Aorta (tissue), 5 donors: ENCODE results near the gene GRHPR. TPM values are rescaled to one million over a fixed set of nuclear protein-coding genes. Genes with fewer than 3 reads are reported as not detected.

Experiments used
- ATAC-seq: fragments of 200-7000 bp; cut with Tn5 transposase; one replicate; pipeline ENCODE4 v1.9.1; 2022; ENCODE audit warnings: moderate library complexity; ENCODE audit not compliant: low FRiP score
- DNase-seq, 2 donors: peaks; one replicate each; pipeline ENCODE4 v3.0.0-alpha.2; 2020
- H3K27ac ChIP-seq, 2 donors: one replicate each; pipeline ENCODE4 v1.5.1; 2013; ENCODE audit warnings: low read length in 2 of 2, mild to moderate bottlenecking in 2 of 2, moderate library complexity in 2 of 2, control low read depth in 1 of 2, inconsistent platforms in 1 of 2, low read depth in 1 of 2
- H3K27me3 ChIP-seq, 2 donors: one replicate each; pipeline ENCODE4 v1.6.1; 2013; ENCODE audit warnings: control low read depth in 1 of 2, low read length in 1 of 2, mild to moderate bottlenecking in 1 of 2, moderate library complexity in 1 of 2; ENCODE audit not compliant: insufficient read depth in 2 of 2, control insufficient read depth in 1 of 2
- H3K36me3 ChIP-seq, 2 donors: one replicate each; pipeline ENCODE4 v1.6.1; 2013; ENCODE audit warnings: control low read depth in 1 of 2, low read length in 1 of 2, mild to moderate bottlenecking in 1 of 2; ENCODE audit not compliant: insufficient read depth in 2 of 2, control insufficient read depth in 1 of 2
- H3K4me1 ChIP-seq, 2 donors: one replicate each; pipeline ENCODE4 v1.6.1; 2013; ENCODE audit warnings: low read length in 2 of 2, control low read depth in 1 of 2, mild to moderate bottlenecking in 1 of 2, moderate library complexity in 1 of 2; ENCODE audit not compliant: insufficient read depth in 2 of 2, control insufficient read depth in 1 of 2
- H3K4me3 ChIP-seq, 2 donors: one replicate each; pipeline ENCODE4 v1.5.1; 2013; ENCODE audit warnings: low read length in 2 of 2, control low read depth in 1 of 2, mild to moderate bottlenecking in 1 of 2
- H3K9me3 ChIP-seq: one replicate; pipeline ENCODE4 v1.6.1; 2013; ENCODE audit warnings: mild to moderate bottlenecking, low read length; ENCODE audit not compliant: control insufficient read depth
- WGBS, 2 donors: extraction: QIAGEN DNeasy Blood & Tissue Kit; methylation state at CpG; one replicate each; pipeline ENCODE4 v1.1.7; 2013; 5-methylcytosine and 5-hydroxymethylcytosine counted together
- intact Hi-C, 2 donors: fragments of 100-400 bp; cut with DNase I; formaldehyde crosslinking; loops; one replicate each; pipeline versions ENCODE4 v1.14.2 to v1.15.0; 2022
- polyA plus RNA-seq, 2 donors: library from polyadenylated mRNA; stranded (reverse); fragments of 200-250 nt; gene quantifications; one replicate each; pipeline ENCODE4 v1.2.3, GENCODE V29; 2013
- total RNA-seq, 2 donors: library from RNA; stranded (reverse); fragmentation: NEBNext Ultra II Directional; extraction: Animal tissue kit (Norgen Biotek cat#: 25700); gene quantifications; one replicate each; pipeline ENCODE4 v1.2.1, GENCODE V29; 2021
- donor health status: healthy with polysubstance abuse.
- donor health status: Bipolar disorder and iron deficiency.
- donor health status: DM: no; HTN: no; CAD: no.
- donor health status: DM: no; HTN: no; CAD: no.
- donor health status: DM: yes; HTN: yes; CAD: no.

GRHPR gene
- total and polyA plus RNA-seq, 4 donors = 59.4 to 99.7 (median 74.1) TPM

DNA sequence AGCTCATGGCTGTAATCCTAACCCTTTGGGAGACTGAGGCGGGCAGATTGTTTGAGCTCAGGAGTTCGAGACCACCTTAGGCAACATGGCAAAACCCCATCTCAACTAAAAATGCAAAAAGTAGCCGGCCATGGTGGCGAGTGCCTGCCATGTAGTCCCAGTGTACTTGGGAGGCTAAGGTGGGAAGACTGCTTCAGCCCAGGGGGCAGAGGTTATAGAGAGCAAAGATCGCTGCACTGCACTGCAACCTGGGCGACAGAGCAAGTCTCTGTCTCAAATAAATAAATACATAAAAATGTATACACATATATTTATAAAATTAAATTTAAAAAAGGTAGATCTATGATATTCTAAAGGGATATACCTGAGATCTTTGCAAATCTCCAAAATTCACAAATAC, 23.3 kb downstream of the GRHPR start:
- H3K36me3 ChIP-seq = peaks cover 7 to 10% of the 10 kb centered on the region in 2 donors
- no peaks in the 10 kb centered on the region for H3K27me3 ChIP-seq
- intact Hi-C loops = no loop called here
- DNase-seq = no peak
- no peak overlapping the region for H3K4me3 ChIP-seq
- no peak overlapping the region for H3K27ac ChIP-seq
- no peak for ATAC-seq
- H3K4me1 ChIP-seq = peaks cover 0 to 5% of the 10 kb centered on the region in 2 donors
- WGBS, 2 donors = 86 to 96% methylated on average over 6 of the region's 6 CpGs
- no peaks in the 10 kb centered on the region for H3K9me3 ChIP-seq

DNA sequence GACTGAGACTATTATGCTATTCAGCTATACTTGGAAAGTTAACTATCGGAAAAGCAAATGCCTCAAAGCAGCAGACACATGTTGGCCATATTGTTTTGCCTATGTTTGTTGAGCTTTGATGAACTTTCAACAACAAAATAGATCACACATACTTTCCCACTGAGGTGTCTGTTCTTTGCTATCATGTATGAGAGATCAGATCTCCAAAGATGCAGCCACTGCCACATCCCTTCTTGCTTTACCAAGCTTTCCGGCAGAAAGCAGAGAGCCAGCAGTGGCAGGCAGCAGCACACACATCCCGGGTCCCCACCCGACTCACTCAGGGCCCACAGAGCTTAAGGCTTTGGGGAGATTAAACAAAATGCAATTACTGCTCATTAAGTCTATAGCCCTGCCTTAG, 23.9 kb downstream of the GRHPR start:
- intact Hi-C loops = no loop called here
- no peak for DNase-seq
- H3K9me3 ChIP-seq = no peaks in the 10 kb centered on the region
- no peak overlapping the region for H3K27ac ChIP-seq
- ATAC-seq = no peak
- H3K4me3 ChIP-seq = no peak overlapping the region
- H3K27me3 ChIP-seq = no peaks in the 10 kb centered on the region
- peaks cover 2 to 5% of the 10 kb centered on the region in 2 donors for H3K4me1 ChIP-seq
- peaks cover 4 to 6% of the 10 kb centered on the region in 2 donors for H3K36me3 ChIP-seq
- 87 to 92% methylated on average over 4 of the region's 4 CpGs for WGBS, 2 donors

GRCh38 chr9:37447111-37447510, 24.6 kb downstream of the GRHPR start:
- H3K9me3 ChIP-seq = no peaks in the 10 kb centered on the region
- H3K4me1 ChIP-seq = peaks cover 2 to 5% of the 10 kb centered on the region in 2 donors
- intact Hi-C loops = no loop called here
- H3K4me3 ChIP-seq = no peak overlapping the region
- no peaks in the 10 kb centered on the region for H3K27me3 ChIP-seq
- ATAC-seq = no peak
- no peak overlapping the region for H3K27ac ChIP-seq
- peaks cover 1 to 4% of the 10 kb centered on the region in 2 donors for H3K36me3 ChIP-seq
- no peak for DNase-seq

DNA sequence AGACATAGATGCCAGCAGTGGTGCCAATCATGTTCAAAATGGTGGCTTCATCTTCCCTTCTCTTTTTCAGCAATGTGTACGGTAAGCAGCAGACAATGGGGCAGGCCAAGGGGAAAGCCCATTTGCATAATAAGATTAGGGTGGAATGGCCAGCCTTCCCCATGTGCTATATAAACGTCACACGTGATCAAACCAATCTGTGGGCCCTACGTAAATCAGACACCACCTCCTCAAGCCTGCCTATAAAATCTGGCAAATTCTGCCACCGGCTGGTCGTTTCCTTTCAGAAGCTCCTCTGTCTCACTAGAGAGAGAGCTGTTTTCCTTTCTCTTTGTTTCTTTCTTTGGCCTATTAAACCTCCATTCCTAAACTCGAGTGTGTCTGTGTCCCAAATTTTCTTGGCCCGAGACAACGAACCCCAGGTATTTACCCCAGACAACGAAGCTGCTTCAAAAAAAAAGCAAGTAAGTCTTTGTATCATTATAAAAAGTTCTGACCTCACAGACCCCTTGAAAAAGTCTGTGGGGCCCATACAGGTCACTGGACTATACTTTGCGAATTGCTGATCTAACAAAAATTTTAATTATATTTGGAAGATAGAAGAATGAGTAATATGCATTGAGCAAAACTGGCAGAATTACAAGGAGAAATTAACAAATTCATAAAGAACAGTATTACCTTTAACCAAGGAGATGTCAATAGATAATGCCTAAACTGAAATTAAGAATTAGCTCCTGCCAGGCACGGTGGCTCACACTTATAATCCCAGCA, 27.6 kb downstream of the GRHPR start:
- H3K4me3 ChIP-seq = no peak overlapping the region
- H3K27me3 ChIP-seq = no peaks in the 10 kb centered on the region
- H3K9me3 ChIP-seq = no peaks in the 10 kb centered on the region
- no peak for DNase-seq
- peaks cover 0 to 4% of the 10 kb centered on the region in 2 donors for H3K36me3 ChIP-seq
- intact Hi-C loops = no loop called here
- 88 to 90% methylated on average over 12 of the region's 12 CpGs for WGBS, 2 donors
- no peak for ATAC-seq
- peaks cover 2 to 5% of the 10 kb centered on the region in 2 donors for H3K4me1 ChIP-seq
- no peak overlapping the region for H3K27ac ChIP-seq

DNA sequence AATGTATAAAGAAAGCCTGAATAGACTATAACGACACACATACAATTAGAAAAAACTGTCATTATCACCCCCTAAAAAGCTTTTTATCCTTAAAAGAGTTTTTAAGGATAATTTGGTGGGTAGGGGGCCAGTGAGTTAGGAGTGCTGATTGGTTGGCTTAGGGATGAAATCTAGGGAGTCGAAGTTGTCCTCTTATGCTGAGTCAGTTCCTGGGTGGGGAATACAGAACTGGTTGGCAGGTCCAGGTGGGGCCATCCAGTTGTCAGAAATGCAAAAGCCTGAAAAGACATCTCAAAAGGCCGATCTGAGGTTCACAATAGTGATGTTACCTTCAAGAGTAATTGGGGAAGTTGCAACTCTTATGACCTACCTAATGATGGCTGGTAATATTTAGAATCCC, 29.1 kb downstream of the GRHPR start:
- DNase-seq (no peak), ATAC-seq (no peak)
- H3K36me3 ChIP-seq = peaks cover 0 to 4% of the 10 kb centered on the region in 2 donors
- no peaks in the 10 kb centered on the region for H3K9me3 ChIP-seq
- intact Hi-C loops = no loop called here
- no peak overlapping the region for H3K27ac ChIP-seq
- no peak overlapping the region for H3K4me3 ChIP-seq
- no peaks in the 10 kb centered on the region for H3K27me3 ChIP-seq
- H3K4me1 ChIP-seq = peaks cover 2 to 5% of the 10 kb centered on the region in 2 donors
- WGBS, 2 donors = 80 to 83% methylated on average over 3 of the region's 3 CpGs

GRCh38 chr9:37452611-37453010, 30.1 kb downstream of the GRHPR start:
- Histone ChIP-seq H3K27ac (no peak overlapping the region), H3K36me3 (peaks cover 0 to 4% of the 10 kb centered on the region in 2 donors), H3K4me3 (no peak overlapping the region), H3K9me3 (no peaks in the 10 kb centered on the region), H3K27me3 (no peaks in the 10 kb centered on the region), H3K4me1 (peaks cover 2 to 5% of the 10 kb centered on the region in 2 donors)
- no peak for DNase-seq
- WGBS, 2 donors = 91 to 94% methylated on average over 1 of the region's 1 CpG
- no peak for ATAC-seq
- intact Hi-C loops = no loop called here

GRCh38 chr9:37453827-37454226, 31.3 kb downstream of the GRHPR start:
- ATAC-seq (no peak), DNase-seq (no peak)
- Histone ChIP-seq H3K4me3 (no peak overlapping the region), H3K36me3 (peaks cover 0 to 4% of the 10 kb centered on the region in 2 donors), H3K27ac (no peak overlapping the region), H3K27me3 (no peaks in the 10 kb centered on the region), H3K4me1 (peaks cover 0 to 2% of the 10 kb centered on the region in 2 donors), H3K9me3 (no peaks in the 10 kb centered on the region)
- 94% methylated on average over 1 of the region's 1 CpG for WGBS, 2 donors
- intact Hi-C loops = no loop called here

GRCh38 chr9:37454238-37454637, 31.7 kb downstream of the GRHPR start:
- no peak for ATAC-seq

DNA sequence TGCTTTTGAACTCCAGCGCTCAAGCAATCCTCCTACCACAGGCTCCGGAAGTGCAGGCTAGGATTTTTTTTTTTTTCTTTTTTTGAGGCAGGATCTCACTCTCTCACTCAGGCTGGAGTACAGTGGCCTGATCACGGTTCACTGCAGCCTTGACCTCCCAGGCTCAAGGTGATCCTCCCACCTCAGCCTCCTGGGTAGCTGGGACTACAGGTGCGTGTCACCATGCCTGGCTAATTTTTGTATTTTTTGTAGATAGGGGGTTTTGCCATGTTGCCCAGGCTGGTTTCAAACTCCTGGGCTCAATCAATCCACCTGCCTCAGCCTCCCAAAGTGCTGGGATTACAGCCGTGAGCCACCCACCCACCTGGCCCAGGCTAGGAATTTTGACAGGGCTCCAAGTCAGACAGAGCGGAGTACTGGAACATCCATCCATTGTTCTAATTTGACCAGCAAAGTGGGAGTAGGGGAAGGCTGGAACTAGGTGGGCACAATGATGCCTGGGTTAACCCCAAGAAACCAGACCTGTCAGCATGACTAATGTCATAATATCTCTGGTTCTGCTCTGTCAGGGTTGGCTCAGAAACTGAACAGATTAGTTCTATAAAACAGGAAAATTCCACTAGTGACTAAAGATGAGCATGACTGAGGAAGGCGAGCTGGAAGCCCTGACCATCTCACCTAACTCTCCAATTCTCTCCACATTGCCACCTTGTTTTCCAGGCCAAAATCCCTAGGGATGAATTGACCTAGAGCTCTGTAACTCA, 33.6 kb downstream of the GRHPR start:
- H3K36me3 ChIP-seq = no peaks in the 10 kb centered on the region
- no peak overlapping the region for H3K27ac ChIP-seq
- intact Hi-C loops = no loop called here
- no peaks in the 10 kb centered on the region for H3K27me3 ChIP-seq
- H3K9me3 ChIP-seq = no peaks in the 10 kb centered on the region
- no peak for ATAC-seq
- peaks cover 2 to 3% of the 10 kb centered on the region in 2 donors for H3K4me1 ChIP-seq
- no peak for DNase-seq
- 81 to 82% methylated on average over 7 of the region's 7 CpGs for WGBS, 2 donors
- no peak overlapping the region for H3K4me3 ChIP-seq

More at GRCh38 chr9:37454238-37454637, 31.7 kb downstream of the GRHPR start:
- intact Hi-C loops = no loop called here
- Histone ChIP-seq H3K4me3 (no peak overlapping the region), H3K9me3 (no peaks in the 10 kb centered on the region), H3K4me1 (peaks cover 0 to 2% of the 10 kb centered on the region in 2 donors), H3K36me3 (peaks cover 0 to 4% of the 10 kb centered on the region in 2 donors), H3K27me3 (no peaks in the 10 kb centered on the region), H3K27ac (no peak overlapping the region)
- DNase-seq = no peak
